Measurements from ENCODE around the gene DCN. TPM values are rescaled to one million over a fixed set of nuclear protein-coding genes. Genes with fewer than 3 reads are reported as not detected.

Gene DCN
- total RNA-seq, 1 experiment from 2014 or later, result 2.0 TPM

- no peak for TF ChIP-seq ZBTB43 (CRISPR knock-in tag; IDR thresholded peaks at IDR 0.05)
- no peak for TF ChIP-seq TP53 (CRISPR knock-in tag; IDR thresholded peaks at IDR 0.05)
- TF ChIP-seq ATF3 (CRISPR knock-in tag; conservative IDR thresholded peaks at IDR 0.05), result no peak
These were observed 61.8 kb downstream of the DCN start (continued) for GRCh38 chr12:91120781-91121180.

- DNase-seq (ENCODE audit: low spot score) (no peak), ATAC-seq (no peak)
- no peaks in the 10 kb centered on the region for H3K4me1 Mint-ChIP-seq
- no peaks in the 10 kb centered on the region for H3K9me3 Mint-ChIP-seq
- TF ChIP-seq ELF4 (CRISPR knock-in tag; IDR thresholded peaks at IDR 0.05; ENCODE audit: low read depth) (no peak), ZNF121 (CRISPR knock-in tag; IDR thresholded peaks at IDR 0.05) (no peak), ZNF532 (CRISPR knock-in tag; IDR thresholded peaks at IDR 0.05; ENCODE audit: borderline replicate concordance) (no peak), TCF7 (CRISPR knock-in tag; IDR thresholded peaks at IDR 0.05; ENCODE audit: low read depth) (no peak), ZNF671 (CRISPR knock-in tag; IDR thresholded peaks at IDR 0.05) (no peak), MXD4 (CRISPR knock-in tag; IDR thresholded peaks at IDR 0.05; ENCODE audit: borderline replicate concordance) (no peak), NR3C1 (CRISPR knock-in tag; conservative IDR thresholded peaks at IDR 0.05; ENCODE audit: low read depth) (no peak), E2F5 (CRISPR knock-in tag; IDR thresholded peaks at IDR 0.05) (no peak)
- POLR2A ChIA-PET, result no interaction called here
- H3K27me3 Mint-ChIP-seq (ENCODE audit: low read depth), result no peaks in the 10 kb centered on the region
- no peak overlapping the region for H3K4me3 Mint-ChIP-seq
- CTCF ChIA-PET, result no interaction called here
- no peaks in the 10 kb centered on the region for H3K36me3 Mint-ChIP-seq
- no peak overlapping the region for H3K27ac Mint-ChIP-seq
These were observed 63.5 kb downstream of the DCN start for GRCh38 chr12:91119089-91119488.

DNA sequence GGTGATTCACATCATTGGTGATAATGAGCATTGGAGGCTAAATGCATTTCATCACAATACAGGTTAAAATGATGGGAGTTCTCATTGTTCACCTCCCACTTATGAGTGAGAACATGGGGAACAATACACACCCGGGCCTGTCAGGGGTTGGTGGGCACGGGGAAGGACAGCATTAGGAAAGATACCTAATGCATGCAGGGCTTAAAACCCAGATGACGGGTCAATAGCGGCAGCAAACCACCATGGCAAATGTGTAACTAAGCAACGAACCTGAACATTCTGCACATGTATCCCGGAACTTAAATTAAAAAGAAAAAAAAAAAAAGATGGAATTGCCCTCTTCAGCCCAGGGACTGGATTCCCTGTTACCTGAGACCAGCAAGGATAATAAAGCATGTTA lies 69.0 kb downstream of the DCN start:
- ChIA-PET POLR2A (no interaction called here), CTCF (no interaction called here)
- H3K4me1 Mint-ChIP-seq, result peaks cover 6% of the 10 kb centered on the region
- no peaks in the 10 kb centered on the region for H3K9me3 Mint-ChIP-seq
- no peak overlapping the region for H3K27ac Mint-ChIP-seq
- H3K27me3 Mint-ChIP-seq (ENCODE audit: low read depth), result no peaks in the 10 kb centered on the region
- H3K36me3 Mint-ChIP-seq, result no peaks in the 10 kb centered on the region
- DNase-seq (ENCODE audit: low spot score) (no peak), ATAC-seq (no peak)
- no peak overlapping the region for H3K4me3 Mint-ChIP-seq
- TF ChIP-seq ZNF317 (CRISPR knock-in tag; IDR thresholded peaks at IDR 0.05; ENCODE audit: borderline replicate concordance, low read depth), result no peak
- no peak for TF ChIP-seq HMGXB4 (CRISPR knock-in tag; IDR thresholded peaks at IDR 0.05)
- TF ChIP-seq ATF6 (CRISPR knock-in tag; IDR thresholded peaks at IDR 0.05), result no peak
- no peak for TF ChIP-seq ZNF532 (CRISPR knock-in tag; IDR thresholded peaks at IDR 0.05; ENCODE audit: borderline replicate concordance)
- no peak for TF ChIP-seq MAX (CRISPR knock-in tag; IDR thresholded peaks at IDR 0.05)
- TF ChIP-seq, protein P1, sequence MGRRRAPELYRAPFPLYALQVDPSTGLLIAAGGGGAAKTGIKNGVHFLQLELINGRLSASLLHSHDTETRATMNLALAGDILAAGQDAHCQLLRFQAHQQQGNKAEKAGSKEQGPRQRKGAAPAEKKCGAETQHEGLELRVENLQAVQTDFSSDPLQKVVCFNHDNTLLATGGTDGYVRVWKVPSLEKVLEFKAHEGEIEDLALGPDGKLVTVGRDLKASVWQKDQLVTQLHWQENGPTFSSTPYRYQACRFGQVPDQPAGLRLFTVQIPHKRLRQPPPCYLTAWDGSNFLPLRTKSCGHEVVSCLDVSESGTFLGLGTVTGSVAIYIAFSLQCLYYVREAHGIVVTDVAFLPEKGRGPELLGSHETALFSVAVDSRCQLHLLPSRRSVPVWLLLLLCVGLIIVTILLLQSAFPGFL (CRISPR knock-in tag; IDR thresholded peaks at IDR 0.05; ENCODE audit: borderline replicate concordance), result no peak

All from WTC11 (cell line).